ENCODE measurements around the gene CCDC7.
A peak's percentile ranks its signal among the peaks of the same experiment; 100 is the strongest.
"Not testable (repeated sequence)": the region's sequence is repeated elsewhere in the genome, so short reads cannot be mapped to it uniquely, and the experiment has no call there.

Gene CCDC7

GRCh38 chr10:32454148-32454547 lies 8.2 kb downstream of the CCDC7 start:
- DNase-seq (ENCODE audit: low read depth): no peak

DNA sequence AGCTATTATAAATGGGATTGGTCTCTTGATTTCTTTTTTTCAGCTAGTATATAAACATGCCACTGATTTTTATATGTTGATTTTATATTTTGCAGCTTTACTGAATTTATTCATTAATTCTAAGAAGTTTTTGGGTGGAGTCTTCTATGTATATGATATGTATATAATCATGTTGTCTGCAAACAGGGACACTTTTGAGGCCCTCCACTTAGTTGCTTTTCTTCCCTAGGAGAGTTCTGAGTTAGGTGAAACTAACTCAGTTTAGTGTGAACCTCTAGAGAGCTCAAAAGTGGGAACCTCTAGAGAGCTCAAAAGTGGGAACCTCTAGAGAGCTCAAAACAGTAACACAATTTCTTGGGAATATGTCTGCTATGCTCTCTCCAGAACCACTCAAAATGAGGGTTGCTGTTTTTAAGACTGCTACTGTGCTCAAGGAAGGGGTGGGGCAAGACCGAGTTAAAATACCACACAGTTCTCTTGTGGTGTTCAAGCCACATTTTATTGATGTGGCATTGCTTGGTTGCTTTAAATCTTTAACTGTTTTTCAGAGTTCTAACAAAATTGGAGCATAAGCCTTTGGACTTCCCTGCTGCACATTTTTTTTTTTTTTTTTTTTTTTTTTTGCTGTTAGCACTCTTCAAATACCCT lies 13.2 kb downstream of the CCDC7 start:
- DNase-seq (ENCODE audit: low read depth): no peak

DNA sequence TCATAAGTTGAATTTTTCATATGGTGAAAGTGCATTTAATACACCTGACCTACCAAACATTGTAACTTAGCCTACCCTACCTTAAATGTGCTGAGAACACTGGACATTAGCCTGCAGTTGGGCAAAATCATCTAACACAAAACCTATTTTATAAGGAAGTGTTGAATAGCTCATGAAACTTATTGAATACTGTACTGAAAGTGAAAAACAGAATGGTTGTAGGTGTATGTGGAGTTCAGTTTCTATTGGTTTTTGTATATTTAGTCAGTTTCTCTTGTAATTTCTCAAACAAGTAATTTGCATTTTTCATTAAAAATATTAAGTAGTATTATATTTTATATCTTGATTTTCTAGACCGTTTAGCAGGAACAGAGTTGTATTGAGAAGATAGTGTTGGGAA lies 15.3 kb downstream of the CCDC7 start:
- DNase-seq (ENCODE audit: low read depth): no peak

GRCh38 chr10:32471232-32471631 lies 25.3 kb downstream of the CCDC7 start:
- no peak for DNase-seq (ENCODE audit: low read depth)

GRCh38 chr10:32477499-32477898 lies 31.6 kb downstream of the CCDC7 start:
- DNase-seq (ENCODE audit: low read depth): no peak

GRCh38 chr10:32481606-32482005 lies 35.7 kb downstream of the CCDC7 start:
- no peak for DNase-seq (ENCODE audit: low read depth)

- DNase-seq (ENCODE audit: low read depth): not testable (repeated sequence)
Measured at GRCh38 chr10:32483019-32483502, 37.1 kb downstream of the CCDC7 start.

- not testable (repeated sequence) for DNase-seq (ENCODE audit: low read depth)
Measured at GRCh38 chr10:32488038-32488437, 42.1 kb downstream of the CCDC7 start.

GRCh38 chr10:32489158-32489557 lies 43.2 kb downstream of the CCDC7 start:
- DNase-seq (ENCODE audit: low read depth): no peak

DNA sequence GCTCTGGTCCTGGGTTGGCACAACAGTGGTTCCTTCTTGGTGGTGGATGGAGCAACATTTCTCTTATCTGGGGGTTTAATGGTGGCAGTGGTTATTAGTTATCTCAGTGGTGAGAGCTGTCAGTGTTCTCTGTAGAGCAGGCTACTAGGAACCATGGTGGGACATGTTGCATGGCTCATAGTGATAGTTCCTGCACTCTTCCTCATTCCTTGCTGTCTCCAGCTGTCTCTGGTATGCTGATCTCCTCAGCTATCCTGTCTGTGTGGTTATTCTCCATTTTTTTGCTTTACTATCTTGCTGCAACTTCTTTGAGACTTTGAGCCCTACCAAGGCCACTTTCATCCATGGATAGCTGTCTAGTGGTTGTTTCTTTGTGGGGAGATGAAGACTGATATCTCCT lies 44.0 kb downstream of the CCDC7 start:
- DNase-seq (ENCODE audit: low read depth): peak; percentile 4

DNA sequence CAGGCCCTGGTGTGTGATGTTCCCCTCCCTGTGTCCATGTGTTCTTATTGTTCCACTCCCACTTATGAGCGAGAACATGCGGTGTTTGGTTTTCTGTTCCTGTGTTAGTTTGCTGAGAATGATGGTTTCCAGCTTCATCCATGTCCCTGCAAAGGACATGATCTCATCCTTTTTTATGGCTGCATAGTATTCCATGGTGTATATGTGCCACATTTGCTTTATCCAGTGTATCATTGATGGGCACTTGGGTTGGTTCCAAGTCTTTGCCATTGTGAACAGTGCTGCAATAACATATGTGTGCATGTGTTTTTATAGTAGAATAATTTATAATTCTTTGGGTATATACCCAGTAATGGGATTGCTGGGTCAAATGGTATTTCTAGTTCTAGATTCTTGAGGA lies 48.6 kb downstream of the CCDC7 start:
- DNase-seq (ENCODE audit: low read depth): not testable (repeated sequence)

GRCh38 chr10:32500136-32500535 lies 54.2 kb downstream of the CCDC7 start:
- DNase-seq (ENCODE audit: low read depth): not testable (repeated sequence)

DNA sequence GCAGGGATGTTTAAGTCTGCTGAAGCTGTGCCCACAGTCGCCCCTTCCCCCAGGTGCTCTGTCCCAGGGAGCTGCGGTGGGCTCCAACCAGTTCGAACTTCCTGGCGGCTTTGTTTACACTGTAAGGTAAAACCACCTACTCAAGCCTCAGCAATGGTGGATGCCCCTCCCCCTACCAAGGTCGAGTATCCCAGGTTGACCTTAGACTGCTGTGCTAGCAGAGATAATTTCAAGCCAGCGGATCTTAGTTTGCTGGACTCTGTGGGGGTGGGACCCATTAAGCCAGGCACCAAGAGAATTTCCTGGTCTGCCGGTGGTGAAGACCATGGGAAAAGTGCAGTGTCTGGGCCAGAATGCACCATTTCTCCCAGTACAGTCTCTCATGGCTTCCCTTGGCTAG lies 56.0 kb downstream of the CCDC7 start:
- DNase-seq (ENCODE audit: low read depth): no peak

- DNase-seq (ENCODE audit: low read depth): not testable (repeated sequence)
Measured at GRCh38 chr10:32505762-32506420, 60.0 kb downstream of the CCDC7 start.

DNA sequence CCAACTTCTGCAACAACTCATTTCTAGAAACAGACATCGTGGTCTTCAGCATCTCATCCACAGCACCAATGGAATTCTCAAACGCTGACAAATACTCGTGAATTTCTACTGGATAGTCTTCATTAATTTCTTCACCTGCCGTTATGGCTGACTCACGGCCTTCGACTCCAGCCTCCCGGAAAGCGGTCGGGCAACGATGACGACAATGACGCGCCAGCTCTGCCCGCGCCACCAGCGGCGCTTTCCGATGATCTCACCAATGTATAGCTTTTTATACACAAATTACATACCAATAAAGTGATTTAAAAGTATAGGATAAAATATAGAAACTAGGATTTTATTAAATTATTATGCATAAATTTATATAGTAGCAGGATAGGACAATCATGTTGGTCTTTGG lies 65.7 kb downstream of the CCDC7 start:
- no peak for DNase-seq (ENCODE audit: low read depth)

GRCh38 chr10:32516567-32517495 lies 70.9 kb downstream of the CCDC7 start:
- no peak for DNase-seq (ENCODE audit: low read depth)

DNA sequence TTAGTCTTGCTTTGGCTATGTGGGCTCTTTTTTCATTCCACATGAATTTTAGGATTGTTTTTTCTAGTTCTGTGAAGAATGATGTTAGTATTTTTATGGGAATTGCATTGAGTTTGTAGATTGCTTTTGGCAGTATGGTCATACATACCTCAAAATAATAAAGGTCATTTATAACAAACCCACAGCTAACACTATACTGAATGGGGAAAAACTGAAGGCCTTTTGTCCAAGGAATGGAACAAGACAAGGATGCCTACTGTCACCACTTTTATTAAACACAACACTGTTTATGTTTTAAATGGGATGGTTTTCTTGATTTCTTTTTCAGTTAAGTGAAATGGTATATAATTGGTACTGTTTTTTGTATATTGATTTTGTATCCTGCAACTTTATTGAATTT lies 84.3 kb downstream of the CCDC7 start:
- no peak for DNase-seq (ENCODE audit: low read depth)

- no peak for DNase-seq (ENCODE audit: low read depth)
Measured at GRCh38 chr10:32538256-32538655, 92.3 kb downstream of the CCDC7 start.

DNA sequence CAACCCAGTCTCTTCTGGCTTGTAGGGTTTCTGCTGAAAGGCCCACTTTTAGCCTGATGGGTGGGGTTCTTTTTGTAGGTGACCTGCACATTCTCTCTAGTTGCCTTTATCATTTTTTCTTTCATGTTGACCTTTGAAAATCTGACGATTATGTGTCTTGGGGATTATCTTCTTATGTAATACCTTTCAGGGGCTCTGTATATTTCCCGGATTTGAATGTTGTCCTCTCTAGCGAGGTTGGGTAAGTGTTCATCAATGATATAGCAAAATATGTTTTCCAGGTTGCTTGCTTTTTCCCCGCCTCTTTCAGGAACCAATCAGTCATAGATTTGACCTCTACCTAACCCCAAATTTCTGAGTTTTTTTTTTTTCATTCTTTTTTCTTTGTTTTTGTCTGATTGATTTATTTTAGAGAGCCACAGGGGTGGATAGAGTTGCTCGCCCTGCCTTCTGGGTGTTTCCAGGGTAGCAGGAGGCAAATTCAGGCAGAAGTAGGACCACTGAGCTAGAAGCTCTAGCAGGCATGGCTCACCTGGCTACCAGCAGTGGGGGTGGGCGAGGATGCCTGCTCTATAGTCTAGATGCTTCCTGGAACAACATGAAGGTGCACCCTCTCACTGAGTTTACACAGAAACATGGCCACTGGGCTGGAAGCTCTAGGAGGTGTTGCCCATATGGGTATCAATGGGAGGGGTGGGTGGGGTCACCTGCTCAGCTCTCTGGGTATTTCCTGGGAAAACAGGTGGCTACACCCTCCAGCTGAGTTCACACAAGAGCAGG lies 94.9 kb downstream of the CCDC7 start:
- no peak for DNase-seq (ENCODE audit: low read depth)

- no peak for DNase-seq (ENCODE audit: low read depth)
Measured at GRCh38 chr10:32548208-32548607, 102.3 kb downstream of the CCDC7 start.

DNA sequence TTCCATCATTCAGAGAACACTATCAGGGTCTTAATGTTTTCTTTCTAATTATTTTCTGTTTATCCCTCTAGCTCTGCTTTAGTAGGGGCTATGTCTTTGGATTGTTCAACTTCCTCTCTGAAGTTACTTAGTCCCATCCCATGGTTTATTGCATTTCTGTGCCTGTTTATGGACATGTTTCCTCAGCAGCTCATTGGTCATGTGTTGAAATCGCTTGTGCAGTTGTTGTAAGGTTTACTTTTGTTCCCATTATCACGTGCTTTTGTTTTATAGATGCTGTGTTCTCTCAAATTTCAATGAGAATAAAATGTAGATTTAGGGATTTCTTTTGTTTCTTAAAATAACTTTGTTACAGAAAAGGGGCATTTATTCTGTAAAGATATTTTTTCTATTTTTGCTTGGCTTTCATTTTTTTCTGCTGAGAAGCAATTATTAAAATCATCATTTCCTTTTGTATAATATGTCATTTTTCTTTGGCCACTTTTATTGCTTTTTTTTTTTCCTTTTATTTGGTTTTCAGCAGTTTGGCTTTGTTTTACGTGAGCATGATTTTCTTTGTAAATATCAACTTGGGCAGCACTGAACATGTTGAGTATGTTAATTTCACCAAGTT lies 110.9 kb downstream of the CCDC7 start:
- DNase-seq (ENCODE audit: low read depth): no peak
